OCI-LY3 (cell line): Measurements from ENCODE around the gene NDUFS6.
"Not testable (repeated sequence)": the region's sequence is repeated elsewhere in the genome, so short reads cannot be mapped to it uniquely, and the experiment has no call there.

Source experiments
- H2AFZ ChIP-seq: fragments of 200-600, 300-600 bp; shearing (Covaris generic); 2 replicates; pipeline ENCODE4 v1.6.0; 2014; ENCODE audit warnings: antibody characterized with exemption, low read depth, low read length
- H3K27ac ChIP-seq: fragments of 200-600, 300-600 bp; sonication (generic); 2 replicates; pipeline ENCODE4 v1.5.1; 2014; ENCODE audit warnings: mild to moderate bottlenecking, low read length, moderate library complexity, mixed read lengths
- H3K27me3 ChIP-seq: fragments of 200-600, 300-600 bp; sonication (generic); 2 replicates; pipeline ENCODE4 v1.6.1; 2014; ENCODE audit warnings: low read depth, low read length, mixed read lengths
- H3K36me3 ChIP-seq: fragments of 200-600, 300-600 bp; sonication (generic); replicated peaks from 2 replicates; pipeline ENCODE3; 2014; ENCODE audit warnings: low read depth, low read length, mixed read lengths
- H3K4me1 ChIP-seq: fragments of 300-600, 200-600 bp; sonication (generic); 2 replicates; pipeline ENCODE4 v1.6.1; 2014; ENCODE audit warnings: low read length, mixed read lengths
- H3K4me2 ChIP-seq: fragments of 200-600, 300-600 bp; sonication (generic); 2 replicates; pipeline ENCODE4 v1.6.1; 2014; ENCODE audit warnings: low read length, mixed read lengths
- H3K4me3 ChIP-seq: fragments of 300-600, 200-600 bp; sonication (generic); 2 replicates; pipeline ENCODE4 v1.5.1; 2014; ENCODE audit warnings: antibody characterized with exemption, mild to moderate bottlenecking, low read length, moderate library complexity
- H3K79me2 ChIP-seq: fragments of 300-600, 200-600 bp; shearing (Covaris generic); 2 replicates; pipeline ENCODE4 v1.6.1; 2014; ENCODE audit warnings: mild to moderate bottlenecking, low read length, mixed read lengths
- H3K9ac ChIP-seq: fragments of 300-600, 200-600 bp; shearing (Covaris generic); 2 replicates; pipeline ENCODE4 v1.6.0; 2014; ENCODE audit warnings: mild to moderate bottlenecking, low read length, moderate library complexity
- H3K9me3 ChIP-seq: fragments of 200-600, 300-600 bp; shearing (Covaris generic); 2 replicates; pipeline ENCODE4 v1.6.1; 2014; ENCODE audit warnings: low read length, mixed read lengths; ENCODE audit not compliant: insufficient read depth
- H4K20me1 ChIP-seq: fragments of 200-600, 300-600 bp; sonication (generic); 2 replicates; pipeline ENCODE4 v1.6.1; 2016; ENCODE audit warnings: low read length, mixed read lengths; ENCODE audit not compliant: insufficient read depth
- EZH2phosphoT487 ChIP-seq: fragments of 200-600 bp; shearing (Covaris generic); IDR thresholded peaks from 2 replicates; pipeline ENCODE4 v1.6.1; 2018; ENCODE audit warnings: antibody characterized with exemption, mixed run types, low read depth
- TF ChIP-seq, protein P1 (sequence below): fragments of 200-600, 300-600 bp; sonication (generic); IDR thresholded peaks from 2 replicates; pipeline ENCODE4 v1.5.1; 2014; ENCODE audit warnings: antibody characterized with exemption, low read length, low read depth

The NDUFS6 gene

DNA sequence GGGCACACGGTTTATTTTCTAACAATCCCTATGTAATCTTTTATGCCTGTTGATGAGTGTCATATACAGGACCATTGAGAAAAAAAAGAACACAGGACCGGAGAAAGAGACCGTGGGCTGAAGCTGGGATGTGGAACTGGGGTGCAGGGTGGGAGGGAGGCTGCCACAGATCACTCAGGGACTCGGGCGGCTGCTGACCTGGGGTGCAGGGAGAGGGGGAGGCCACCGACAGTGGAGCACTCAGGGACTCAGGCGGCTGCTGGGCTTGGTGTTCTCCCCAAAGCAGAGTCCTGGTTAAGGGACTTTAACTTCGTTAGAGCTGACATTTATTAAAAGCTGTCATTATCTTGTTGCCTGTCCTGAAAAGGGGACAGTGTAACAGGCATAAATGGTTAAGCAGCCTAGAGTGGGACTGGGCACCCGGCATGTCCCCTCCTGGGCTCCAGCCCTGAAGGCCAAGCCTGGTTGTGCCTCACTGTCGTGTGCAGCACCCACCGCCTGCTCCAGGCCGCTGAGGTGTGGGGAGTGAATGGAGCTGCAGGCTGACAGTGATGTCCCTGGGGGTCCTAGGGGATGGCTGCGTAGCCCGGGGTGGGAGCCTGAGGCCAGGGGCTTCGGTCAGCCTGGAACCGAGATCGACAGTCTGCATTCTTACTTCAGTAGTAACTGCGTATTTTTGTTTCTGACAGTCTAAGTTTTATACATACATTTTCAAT is 14.0 kb downstream of the NDUFS6 start:
- Histone ChIP-seq H3K27me3 (no peaks in the 10 kb centered on the region), H3K4me1 (peaks cover 10% of the 10 kb centered on the region), H3K9ac (no peak overlapping the region), H3K79me2 (0 out of 2 replicates have a peak, but pooled peaks cover 4% of the 10 kb centered on the region), H2AFZ (no peak overlapping the region), H3K9me3 (no peaks in the 10 kb centered on the region), H3K4me2 (no peak overlapping the region), H3K4me3 (no peak overlapping the region), H3K27ac (no peak overlapping the region), H3K36me3 (peaks cover 42% of the 10 kb centered on the region), H4K20me1 (no peaks in the 10 kb centered on the region)
- TF ChIP-seq, protein P1, sequence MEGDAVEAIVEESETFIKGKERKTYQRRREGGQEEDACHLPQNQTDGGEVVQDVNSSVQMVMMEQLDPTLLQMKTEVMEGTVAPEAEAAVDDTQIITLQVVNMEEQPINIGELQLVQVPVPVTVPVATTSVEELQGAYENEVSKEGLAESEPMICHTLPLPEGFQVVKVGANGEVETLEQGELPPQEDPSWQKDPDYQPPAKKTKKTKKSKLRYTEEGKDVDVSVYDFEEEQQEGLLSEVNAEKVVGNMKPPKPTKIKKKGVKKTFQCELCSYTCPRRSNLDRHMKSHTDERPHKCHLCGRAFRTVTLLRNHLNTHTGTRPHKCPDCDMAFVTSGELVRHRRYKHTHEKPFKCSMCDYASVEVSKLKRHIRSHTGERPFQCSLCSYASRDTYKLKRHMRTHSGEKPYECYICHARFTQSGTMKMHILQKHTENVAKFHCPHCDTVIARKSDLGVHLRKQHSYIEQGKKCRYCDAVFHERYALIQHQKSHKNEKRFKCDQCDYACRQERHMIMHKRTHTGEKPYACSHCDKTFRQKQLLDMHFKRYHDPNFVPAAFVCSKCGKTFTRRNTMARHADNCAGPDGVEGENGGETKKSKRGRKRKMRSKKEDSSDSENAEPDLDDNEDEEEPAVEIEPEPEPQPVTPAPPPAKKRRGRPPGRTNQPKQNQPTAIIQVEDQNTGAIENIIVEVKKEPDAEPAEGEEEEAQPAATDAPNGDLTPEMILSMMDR, result no peak
- no peak for TF ChIP-seq EZH2phosphoT487

DNA sequence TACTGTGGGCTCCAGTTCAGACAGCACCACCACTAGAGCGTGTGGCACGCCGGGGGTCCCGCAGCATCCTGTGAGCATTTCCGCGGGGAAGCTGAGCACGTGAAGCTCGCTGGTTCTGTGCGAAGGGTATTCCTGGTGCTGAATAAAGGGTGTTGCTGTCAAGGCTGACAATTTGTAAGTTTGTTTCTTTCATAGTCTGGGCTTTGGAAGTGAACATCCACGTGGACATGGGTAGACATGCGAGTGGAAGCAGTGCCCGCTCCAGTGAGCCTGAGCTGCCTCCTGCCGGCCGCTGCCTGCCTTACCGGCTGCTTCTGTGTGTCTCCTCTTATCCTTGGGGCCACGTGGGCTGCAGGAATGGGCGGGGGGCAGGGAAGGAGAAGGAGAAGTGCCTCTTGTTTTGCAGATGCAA is 14.7 kb downstream of the NDUFS6 start:
- Histone ChIP-seq H3K27ac (no peak overlapping the region), H3K4me3 (no peak overlapping the region), H3K4me1 (peaks cover 10% of the 10 kb centered on the region), H4K20me1 (no peaks in the 10 kb centered on the region), H3K27me3 (no peaks in the 10 kb centered on the region), H3K9me3 (no peaks in the 10 kb centered on the region), H2AFZ (no peak overlapping the region), H3K79me2 (no peaks in the 10 kb centered on the region), H3K9ac (no peak overlapping the region), H3K4me2 (no peak overlapping the region), H3K36me3 (peaks cover 45% of the 10 kb centered on the region)
- TF ChIP-seq, protein P1, result no peak
- no peak for TF ChIP-seq EZH2phosphoT487

DNA sequence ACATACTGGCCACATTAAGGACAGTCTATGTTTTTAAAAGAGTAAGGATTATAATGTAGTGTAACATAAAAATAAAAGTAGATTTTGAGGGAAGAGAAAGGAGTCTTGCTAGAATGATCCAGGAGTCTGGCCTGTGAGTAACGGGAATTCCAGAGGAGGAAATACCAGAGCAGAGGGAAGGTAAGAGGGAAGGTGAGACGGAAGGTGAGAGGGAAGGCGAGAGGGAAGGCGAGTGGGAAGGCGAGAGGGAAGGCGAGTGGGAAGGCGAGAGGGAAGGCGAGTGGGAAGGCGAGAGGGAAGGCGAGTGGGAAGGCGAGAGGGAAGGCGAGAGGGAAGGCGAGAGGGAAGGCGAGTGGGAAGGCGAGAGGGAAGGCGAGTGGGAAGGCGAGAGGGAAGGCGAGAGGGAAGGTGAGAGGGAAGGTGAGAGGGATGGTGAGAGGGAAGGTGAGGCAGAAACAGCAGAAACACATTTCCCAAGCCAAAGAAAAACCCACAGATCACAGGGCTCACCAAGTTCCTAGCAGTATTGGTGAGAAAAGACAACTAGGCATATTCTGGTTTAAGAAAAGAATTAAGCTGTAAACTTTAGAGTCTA is 15.4 kb downstream of the NDUFS6 start:
- not testable (repeated sequence) for H3K9ac ChIP-seq, H3K79me2 ChIP-seq, H4K20me1 ChIP-seq, H3K4me3 ChIP-seq, H2AFZ ChIP-seq, H3K27ac ChIP-seq, H3K9me3 ChIP-seq, H3K4me2 ChIP-seq, H3K4me1 ChIP-seq, H3K27me3 ChIP-seq
- H3K36me3 ChIP-seq, result peaks cover 46% of the 10 kb centered on the region

DNA sequence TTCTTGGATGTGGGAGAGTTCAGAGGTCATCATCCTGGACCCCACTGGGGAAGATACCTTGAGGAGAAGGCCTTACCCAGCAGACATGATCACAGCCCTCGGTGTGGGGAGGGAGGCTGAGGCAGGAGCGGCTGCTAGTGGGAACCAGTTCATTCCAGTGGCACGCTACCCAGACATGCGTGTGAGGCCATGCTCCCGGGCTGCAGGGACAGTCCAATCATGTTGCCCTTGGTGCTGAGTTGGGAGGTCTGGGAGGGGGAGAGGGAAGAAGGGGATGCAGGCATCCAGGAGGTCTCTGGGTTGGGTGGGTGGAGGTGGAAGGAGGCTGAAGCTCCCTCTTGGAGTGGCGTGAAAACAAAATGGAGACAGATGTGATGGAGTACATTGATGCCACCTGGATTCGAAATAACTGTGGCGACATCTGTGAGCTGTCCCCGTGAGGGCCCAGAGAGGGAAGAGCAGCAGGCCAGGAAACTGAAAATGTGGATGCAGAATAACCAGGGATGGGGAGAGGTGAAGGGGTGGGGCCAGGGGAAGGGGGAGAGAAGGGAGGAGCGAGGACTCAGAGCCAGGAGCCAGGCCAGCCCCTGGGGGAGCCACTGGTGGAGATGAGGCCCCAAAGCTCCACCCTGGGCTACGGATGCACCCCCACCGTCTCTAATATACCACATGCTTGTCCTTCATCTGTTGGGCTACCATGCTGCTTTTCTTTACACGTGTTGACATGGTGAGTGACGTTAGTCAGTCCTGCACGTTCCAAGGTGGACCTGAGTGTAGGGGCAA is 16.2 kb downstream of the NDUFS6 start:
- Histone ChIP-seq H3K4me1 (peaks cover 10% of the 10 kb centered on the region), H3K36me3 (peaks cover 45% of the 10 kb centered on the region), H3K27ac (no peak overlapping the region), H2AFZ (no peak overlapping the region), H3K9me3 (no peaks in the 10 kb centered on the region), H4K20me1 (no peaks in the 10 kb centered on the region), H3K4me2 (no peak overlapping the region), H3K27me3 (no peaks in the 10 kb centered on the region), H3K9ac (no peak overlapping the region), H3K79me2 (no peaks in the 10 kb centered on the region), H3K4me3 (no peak overlapping the region)
- TF ChIP-seq, protein P1, result no peak
- no peak for TF ChIP-seq EZH2phosphoT487
